Measurements from ENCODE around the gene CNTNAP3B.
"Not testable (repeated sequence)": the region's sequence is repeated elsewhere in the genome, so short reads cannot be mapped to it uniquely, and the experiment has no call there.

The CNTNAP3B gene

GRCh38 chr9:42129073-42129729, at the start of gene CNTNAP3B:
Gene CNTNAP3B (minus strand): TSS chr9:42129426. CDS start chr9:42129094, 332 bp downstream.
- H4K20me1 ChIP-seq (ENCODE audit: control insufficient read depth, insufficient read depth, low read depth, low read length); H3K4me3 ChIP-seq (ENCODE audit: low read length); H3K36me3 ChIP-seq (ENCODE audit: control insufficient read depth, low read length); H3K27ac ChIP-seq (ENCODE audit: low read depth, low read length); H3K9me3 ChIP-seq (ENCODE audit: control insufficient read depth, insufficient read depth, low read length); H3F3A ChIP-seq (ENCODE audit: control insufficient read depth, insufficient read depth); H3K4me2 ChIP-seq (ENCODE audit: low read length); H3K4me1 ChIP-seq (ENCODE audit: control insufficient read depth, low read length); H3K27me3 ChIP-seq (ENCODE audit: control insufficient read depth, low read length); H3K79me2 ChIP-seq (ENCODE audit: control insufficient read depth, low read length); H3K9me2 ChIP-seq (replicated peaks; ENCODE audit: control insufficient read depth, low read length): not testable (repeated sequence)

DNA sequence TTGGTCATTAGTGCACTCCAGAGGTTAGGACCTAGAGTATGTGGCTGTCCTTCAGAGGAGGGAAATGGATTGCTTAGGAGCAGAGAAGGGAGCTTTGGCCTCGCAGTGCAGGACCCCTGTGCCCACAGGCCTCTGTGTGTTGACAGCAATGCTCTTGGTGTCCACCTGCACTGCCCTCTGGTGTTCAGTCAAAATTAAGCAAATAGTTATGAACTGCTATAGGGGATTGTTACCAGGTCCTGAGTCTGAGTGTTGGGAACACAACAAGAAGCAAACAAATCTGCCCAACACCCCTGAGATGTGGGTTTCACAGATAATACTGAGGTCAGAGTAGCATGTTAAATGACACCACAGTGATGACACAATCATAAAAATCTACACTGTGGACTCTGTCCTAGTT, 31.1 kb upstream of the CNTNAP3B start:
- H3K4me2 ChIP-seq (ENCODE audit: low read length); H4K20me1 ChIP-seq (ENCODE audit: control insufficient read depth, insufficient read depth, low read depth, low read length); H3K4me1 ChIP-seq (ENCODE audit: control insufficient read depth, low read length); H3K9me3 ChIP-seq (ENCODE audit: control insufficient read depth, insufficient read depth, low read length); H3K79me2 ChIP-seq (ENCODE audit: control insufficient read depth, low read length); H3K4me3 ChIP-seq (ENCODE audit: low read length); H3K36me3 ChIP-seq (ENCODE audit: control insufficient read depth, low read length); H3K9me2 ChIP-seq (replicated peaks; ENCODE audit: control insufficient read depth, low read length); H3K27ac ChIP-seq (ENCODE audit: low read depth, low read length); H3F3A ChIP-seq (ENCODE audit: control insufficient read depth, insufficient read depth); H3K27me3 ChIP-seq (ENCODE audit: control insufficient read depth, low read length): not testable (repeated sequence)

- H3K79me2 ChIP-seq (ENCODE audit: control insufficient read depth, low read length); H3F3A ChIP-seq (ENCODE audit: control insufficient read depth, insufficient read depth); H3K27ac ChIP-seq (ENCODE audit: low read depth, low read length); H3K4me2 ChIP-seq (ENCODE audit: low read length); H3K36me3 ChIP-seq (ENCODE audit: control insufficient read depth, low read length); H3K4me1 ChIP-seq (ENCODE audit: control insufficient read depth, low read length); H3K4me3 ChIP-seq (ENCODE audit: low read length); H3K27me3 ChIP-seq (ENCODE audit: control insufficient read depth, low read length); H3K9me3 ChIP-seq (ENCODE audit: control insufficient read depth, insufficient read depth, low read length); H3K9me2 ChIP-seq (replicated peaks; ENCODE audit: control insufficient read depth, low read length); H4K20me1 ChIP-seq (ENCODE audit: control insufficient read depth, insufficient read depth, low read depth, low read length): not testable (repeated sequence)
These were observed 2.0 kb downstream of the CNTNAP3B start for GRCh38 chr9:42127056-42127841.

DNA sequence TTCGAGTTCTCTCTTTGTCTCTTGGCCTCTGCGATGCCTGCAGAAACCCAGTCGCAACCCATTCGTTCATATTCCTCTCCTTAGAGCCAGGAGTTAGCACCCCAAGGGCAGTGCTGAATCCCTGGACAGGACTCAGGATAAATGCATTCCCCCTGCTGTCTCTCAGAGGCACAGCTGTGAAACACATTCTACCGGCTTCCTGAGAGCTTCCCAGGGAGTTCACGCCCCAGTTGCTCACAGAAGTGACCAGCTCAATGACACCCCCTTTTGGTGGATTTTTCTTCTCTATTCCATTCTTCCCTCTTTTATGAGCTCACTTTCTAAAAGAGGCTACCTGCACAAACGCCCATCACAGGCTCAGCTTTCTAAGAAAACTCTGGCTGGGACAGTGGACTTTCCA, 8.2 kb downstream of the CNTNAP3B start:
- H3K79me2 ChIP-seq (ENCODE audit: control insufficient read depth, low read length); H3K27me3 ChIP-seq (ENCODE audit: control insufficient read depth, low read length): not testable (repeated sequence)

GRCh38 chr9:42095929-42096328, 33.3 kb downstream of the CNTNAP3B start:
- H3K36me3 ChIP-seq (ENCODE audit: control insufficient read depth, low read length); H3K27me3 ChIP-seq (ENCODE audit: control insufficient read depth, low read length); H3K4me1 ChIP-seq (ENCODE audit: control insufficient read depth, low read length); H3K79me2 ChIP-seq (ENCODE audit: control insufficient read depth, low read length); H3K9me3 ChIP-seq (ENCODE audit: control insufficient read depth, insufficient read depth, low read length); H3K4me2 ChIP-seq (ENCODE audit: low read length); H3F3A ChIP-seq (ENCODE audit: control insufficient read depth, insufficient read depth); H3K4me3 ChIP-seq (ENCODE audit: low read length); H3K27ac ChIP-seq (ENCODE audit: low read depth, low read length); H4K20me1 ChIP-seq (ENCODE audit: control insufficient read depth, insufficient read depth, low read depth, low read length); H3K9me2 ChIP-seq (replicated peaks; ENCODE audit: control insufficient read depth, low read length): not testable (repeated sequence)

More for the DNA sequence above, 8.2 kb downstream of the CNTNAP3B start:
- H3K4me2 ChIP-seq (ENCODE audit: low read length); H3K9me3 ChIP-seq (ENCODE audit: control insufficient read depth, insufficient read depth, low read length); H3K9me2 ChIP-seq (replicated peaks; ENCODE audit: control insufficient read depth, low read length); H4K20me1 ChIP-seq (ENCODE audit: control insufficient read depth, insufficient read depth, low read depth, low read length); H3K27ac ChIP-seq (ENCODE audit: low read depth, low read length); H3F3A ChIP-seq (ENCODE audit: control insufficient read depth, insufficient read depth); H3K36me3 ChIP-seq (ENCODE audit: control insufficient read depth, low read length); H3K4me3 ChIP-seq (ENCODE audit: low read length); H3K4me1 ChIP-seq (ENCODE audit: control insufficient read depth, low read length): not testable (repeated sequence)

- not testable (repeated sequence) for H3K4me2 ChIP-seq (ENCODE audit: low read length); H3K27me3 ChIP-seq (ENCODE audit: control insufficient read depth, low read length); H3K4me1 ChIP-seq (ENCODE audit: control insufficient read depth, low read length); H3K9me2 ChIP-seq (replicated peaks; ENCODE audit: control insufficient read depth, low read length); H3K9me3 ChIP-seq (ENCODE audit: control insufficient read depth, insufficient read depth, low read length); H3K79me2 ChIP-seq (ENCODE audit: control insufficient read depth, low read length); H3K4me3 ChIP-seq (ENCODE audit: low read length); H3K36me3 ChIP-seq (ENCODE audit: control insufficient read depth, low read length); H4K20me1 ChIP-seq (ENCODE audit: control insufficient read depth, insufficient read depth, low read depth, low read length); H3F3A ChIP-seq (ENCODE audit: control insufficient read depth, insufficient read depth); H3K27ac ChIP-seq (ENCODE audit: low read depth, low read length)
These were observed 44.7 kb downstream of the CNTNAP3B start for GRCh38 chr9:42084559-42084952.

GRCh38 chr9:42083877-42084558, 45.2 kb downstream of the CNTNAP3B start:
- H4K20me1 ChIP-seq (ENCODE audit: control insufficient read depth, insufficient read depth, low read depth, low read length); H3K4me1 ChIP-seq (ENCODE audit: control insufficient read depth, low read length); H3K9me3 ChIP-seq (ENCODE audit: control insufficient read depth, insufficient read depth, low read length); H3K79me2 ChIP-seq (ENCODE audit: control insufficient read depth, low read length); H3K4me3 ChIP-seq (ENCODE audit: low read length); H3F3A ChIP-seq (ENCODE audit: control insufficient read depth, insufficient read depth); H3K4me2 ChIP-seq (ENCODE audit: low read length); H3K27ac ChIP-seq (ENCODE audit: low read depth, low read length); H3K36me3 ChIP-seq (ENCODE audit: control insufficient read depth, low read length); H3K9me2 ChIP-seq (replicated peaks; ENCODE audit: control insufficient read depth, low read length); H3K27me3 ChIP-seq (ENCODE audit: control insufficient read depth, low read length): not testable (repeated sequence)

DNA sequence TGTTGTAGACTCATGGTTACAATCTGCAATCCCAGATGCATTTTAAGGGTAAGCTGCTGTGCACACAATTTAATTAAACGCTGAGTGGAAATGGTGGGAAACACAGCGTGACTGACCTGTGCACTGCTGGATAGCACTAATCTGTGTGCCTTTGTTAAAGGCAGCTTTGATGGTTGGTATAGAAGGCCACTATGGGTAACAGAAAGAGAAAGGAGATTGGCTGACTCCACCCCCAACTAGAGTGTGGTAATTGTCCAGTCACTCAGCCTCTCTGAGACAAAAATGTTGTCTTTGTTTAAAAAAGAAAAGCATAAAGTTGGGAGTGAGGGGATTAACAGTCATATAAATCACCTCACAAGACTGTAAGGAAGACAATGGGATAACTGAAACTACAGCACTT, 48.9 kb downstream of the CNTNAP3B start:
- H3K4me1 ChIP-seq (ENCODE audit: control insufficient read depth, low read length); H3K4me3 ChIP-seq (ENCODE audit: low read length); H3K79me2 ChIP-seq (ENCODE audit: control insufficient read depth, low read length); H3K27ac ChIP-seq (ENCODE audit: low read depth, low read length); H3K4me2 ChIP-seq (ENCODE audit: low read length); H3K9me2 ChIP-seq (replicated peaks; ENCODE audit: control insufficient read depth, low read length); H3F3A ChIP-seq (ENCODE audit: control insufficient read depth, insufficient read depth); H3K9me3 ChIP-seq (ENCODE audit: control insufficient read depth, insufficient read depth, low read length); H3K27me3 ChIP-seq (ENCODE audit: control insufficient read depth, low read length); H4K20me1 ChIP-seq (ENCODE audit: control insufficient read depth, insufficient read depth, low read depth, low read length); H3K36me3 ChIP-seq (ENCODE audit: control insufficient read depth, low read length): not testable (repeated sequence)

Data from DOHH2 (cell line).